ENCODE measurements around the gene LMO7. TPM values are rescaled to one million over a fixed set of nuclear protein-coding genes. Genes with fewer than 3 reads are reported as not detected.

The LMO7 gene
- total and polyA plus RNA-seq, 2 of the 4 experiments (the other 2 are of a cell fraction), result 266 to 367 TPM

GRCh38 chr13:75901501-75901900 lies 265.4 kb downstream of the LMO7 start:
- BruUV-seq (replicated peaks), result no TSS peak
- Histone ChIP-seq H2BK120ac (ENCODE audit: low read depth, low read length) (no peak overlapping the region), H3K4ac (ENCODE audit: low read depth, low read length) (no peak overlapping the region), H2BK5ac (ENCODE audit: low read depth, low read length, poor library complexity, severe bottlenecking) (no peak overlapping the region), H3K27ac (ENCODE audit: insufficient read depth, low read length) (no peak overlapping the region), H3K9me1 (ENCODE audit: insufficient read depth, low read length) (no peaks in the 10 kb centered on the region), H3K4me3 (ENCODE audit: insufficient read depth, low read depth, low read length) (no peak overlapping the region), H2BK20ac (ENCODE audit: low read depth, low read length) (no peak overlapping the region), H3K27me3 (ENCODE audit: control insufficient read depth, insufficient read depth, low read length) (peaks cover 6% of the 10 kb centered on the region), H4K91ac (ENCODE audit: insufficient read depth, low read depth, low read length) (no peak overlapping the region), H3K4me1 (ENCODE audit: control insufficient read depth, insufficient read depth, low read length) (no peaks in the 10 kb centered on the region; the same call in 1 of the 2 replicates), H3K14ac (replicated peaks; ENCODE audit: low read depth, low read length) (no peak overlapping the region), H4K8ac (ENCODE audit: low read depth in 2 of 2, low read length in 2 of 2) (no peak overlapping the region), H3K79me1 (ENCODE audit: low read depth in 1 of 2, low read length in 2 of 2) (no peaks in the 10 kb centered on the region), H3K4me2 (ENCODE audit: low read depth, low read length) (no peak overlapping the region), H4K20me1 (ENCODE audit: insufficient read depth, low read length) (no peaks in the 10 kb centered on the region), H3K56ac (ENCODE audit: extremely low read depth, insufficient read depth, low read length) (no peak overlapping the region), H3K9me3 (ENCODE audit: control insufficient read depth, insufficient read depth, low read length) (no peaks in the 10 kb centered on the region), H3K36me3 (ENCODE audit: control insufficient read depth, insufficient read depth, low read length) (no peaks in the 10 kb centered on the region), H3K18ac (ENCODE audit: low read depth, low read length) (no peak overlapping the region), H2AK5ac (ENCODE audit: low read depth, low read length) (no peak overlapping the region), H2BK15ac (ENCODE audit: low read depth, low read length) (no peak overlapping the region), H3K9ac (ENCODE audit: low read depth, low read length) (no peak overlapping the region), H3K23ac (ENCODE audit: low read depth, low read length) (no peak overlapping the region), H2AK9ac (replicated peaks; ENCODE audit: low read depth, low read length, poor library complexity) (no peak overlapping the region), H2AFZ (replicated peaks; ENCODE audit: low read length, poor library complexity) (no peak overlapping the region), H4K5ac (ENCODE audit: low read depth, low read length) (no peak overlapping the region)
- DNase-seq, result no peak
- TF ChIP-seq ELK1 (IDR thresholded peaks at IDR 0.05; ENCODE audit: borderline replicate concordance, low read depth, low read length) (no peak), NFE2L2 (IDR thresholded peaks at IDR 0.05; ENCODE audit: low read depth, low read length) (no peak), RCOR1 (IDR thresholded peaks at IDR 0.05; ENCODE audit: insufficient replicate concordance, low read length) (no peak), USF2 (IDR thresholded peaks at IDR 0.05; ENCODE audit: low read depth, low read length) (no peak), BHLHE40 (IDR thresholded peaks at IDR 0.05; ENCODE audit: low read depth, low read length) (no peak), SMC3 (IDR thresholded peaks at IDR 0.05; ENCODE audit: low read depth, low read length) (no peak), CHD1 (IDR thresholded peaks at IDR 0.05; ENCODE audit: low read depth, low read length) (no peak), MXI1 (IDR thresholded peaks at IDR 0.05; ENCODE audit: borderline replicate concordance, low read depth, low read length) (no peak), POLR2A (IDR thresholded peaks at IDR 0.05; ENCODE audit: low read depth, low read length) (no peak), RAD21 (IDR thresholded peaks at IDR 0.05; ENCODE audit: low read length) (no peak)
- no CpG with 5 or more reads among the region's 2 CpGs for WGBS, 2 experiments (ENCODE audit: extremely low coverage in 2 of 2, insufficient read length in 1 of 2)
- in situ Hi-C loops (cut with MboI; ENCODE audit: low sequenced_read_pairs), result no loop called here
- CTCF ChIA-PET, result no interaction called here
- POLR2A ChIA-PET (ENCODE audit: unreplicated experiment), result no interaction called here
- intact Hi-C loops (cut with micrococcal nuclease), result no loop called here
- ATAC-seq (ENCODE audit: low read depth), result no peak
- dilution Hi-C loops (cut with HindIII; ENCODE audit: low sequenced_read_pairs, unreplicated experiment), result no loop called here
